Ectodermal cell (in vitro differentiated cells): ENCODE data around the gene EML6.
"Not testable (repeated sequence)": the region's sequence is repeated elsewhere in the genome, so short reads cannot be mapped to it uniquely, and the experiment has no call there.

Source experiments
- H3K27ac ChIP-seq: 2 replicates; pipeline ENCODE4 v1.7.0; 2013; ENCODE audit warnings: mild to moderate bottlenecking, low read depth, low read length; ENCODE audit not compliant: insufficient read depth, poor library complexity, severe bottlenecking
- H3K27me3 ChIP-seq: 2 replicates; pipeline ENCODE4 v1.7.0; 2013; ENCODE audit warnings: mild to moderate bottlenecking, low read length; ENCODE audit not compliant: insufficient read depth, control insufficient read depth, poor library complexity, severe bottlenecking
- H3K36me3 ChIP-seq: one replicate; pipeline ENCODE4 v1.7.0; 2013; ENCODE audit warnings: low read length; ENCODE audit not compliant: control insufficient read depth, insufficient read depth
- H3K4me1 ChIP-seq: one replicate; pipeline ENCODE4 v1.7.0; 2013; ENCODE audit warnings: low read length; ENCODE audit not compliant: control insufficient read depth, insufficient read depth
- H3K4me3 ChIP-seq: 2 replicates; pipeline ENCODE4 v1.7.0; 2013; ENCODE audit warnings: low read depth, low read length, control low read depth; ENCODE audit not compliant: insufficient read depth
- H3K9me3 ChIP-seq: 2 replicates; pipeline ENCODE4 v1.7.0; 2013; ENCODE audit warnings: mild to moderate bottlenecking, low read length, moderate library complexity; ENCODE audit not compliant: control insufficient read depth
- WGBS, 2 experiments: methylation state at CpG; one replicate each; pipeline ENCODE4 v1.1.7; 2013; ENCODE audit warnings: missing lambda C conversion rate in 2 of 2; 5-methylcytosine and 5-hydroxymethylcytosine counted together

EML6 gene

GRCh38 chr2:54836477-54836876, 113.0 kb downstream of the EML6 start:
- Histone ChIP-seq H3K27ac (no peak overlapping the region), H3K4me3 (no peak overlapping the region), H3K9me3 (no peaks in the 10 kb centered on the region), H3K27me3 (no peaks in the 10 kb centered on the region), H3K36me3 (no peaks in the 10 kb centered on the region), H3K4me1 (peaks cover 4% of the 10 kb centered on the region)
- 63 to 66% methylated on average over 4 of the region's 4 CpGs for WGBS, 2 experiments

GRCh38 chr2:54838585-54839035, 115.1 kb downstream of the EML6 start:
- 38 to 41% methylated on average over 4 of the region's 4 CpGs for WGBS, 2 experiments
- H3K9me3 ChIP-seq, result no peaks in the 10 kb centered on the region
- H3K27me3 ChIP-seq, result no peaks in the 10 kb centered on the region
- H3K4me3 ChIP-seq, result no peak overlapping the region
- peaks cover 4% of the 10 kb centered on the region for H3K4me1 ChIP-seq
- H3K27ac ChIP-seq, result no peak overlapping the region
- H3K36me3 ChIP-seq, result no peaks in the 10 kb centered on the region

GRCh38 chr2:54839461-54840255, 116.2 kb downstream of the EML6 start:
- Histone ChIP-seq H3K4me3 (no peak overlapping the region), H3K36me3 (no peaks in the 10 kb centered on the region), H3K4me1 (peaks cover 4% of the 10 kb centered on the region), H3K27me3 (no peaks in the 10 kb centered on the region), H3K9me3 (no peaks in the 10 kb centered on the region), H3K27ac (no peak overlapping the region)
- WGBS, 2 experiments, result 68 to 72% methylated on average over 5 of the region's 6 CpGs

- H3K36me3 ChIP-seq, result no peaks in the 10 kb centered on the region
- H3K9me3 ChIP-seq, result no peaks in the 10 kb centered on the region
- peaks cover 4% of the 10 kb centered on the region for H3K4me1 ChIP-seq
- no peak overlapping the region for H3K27ac ChIP-seq
- H3K4me3 ChIP-seq, result no peak overlapping the region
- H3K27me3 ChIP-seq, result no peaks in the 10 kb centered on the region
- 87 to 90% methylated on average over 5 to 7 of the region's 7 CpGs for whole genome bisulfite sequencing, 2 experiments
These were observed 117.4 kb downstream of the EML6 start for GRCh38 chr2:54840559-54841468.

GRCh38 chr2:54841500-54841899, 118.0 kb downstream of the EML6 start:
- not testable (repeated sequence) for H3K4me1 ChIP-seq, H3K27ac ChIP-seq, H3K9me3 ChIP-seq, H3K4me3 ChIP-seq, H3K27me3 ChIP-seq, H3K36me3 ChIP-seq
- WGBS, 2 experiments, result 88 to 89% methylated on average over 10 of the region's 10 CpGs

GRCh38 chr2:54845094-54845493, 121.6 kb downstream of the EML6 start:
- Histone ChIP-seq H3K27ac (no peak overlapping the region), H3K9me3 (no peaks in the 10 kb centered on the region)
- 72 to 76% methylated on average over 5 of the region's 5 CpGs for WGBS, 2 experiments

GRCh38 chr2:54845514-54845913, 122.1 kb downstream of the EML6 start:
- 80 to 89% methylated on average over 2 of the region's 2 CpGs for WGBS, 2 experiments
- Histone ChIP-seq H3K36me3 (no peaks in the 10 kb centered on the region), H3K9me3 (no peaks in the 10 kb centered on the region), H3K27ac (no peak overlapping the region), H3K4me1 (peaks cover 4% of the 10 kb centered on the region), H3K4me3 (no peak overlapping the region), H3K27me3 (no peaks in the 10 kb centered on the region)

More at GRCh38 chr2:54845094-54845493, 121.6 kb downstream of the EML6 start:
- H3K4me1 ChIP-seq, result peaks cover 4% of the 10 kb centered on the region
- no peaks in the 10 kb centered on the region for H3K36me3 ChIP-seq
- H3K27me3 ChIP-seq, result no peaks in the 10 kb centered on the region
- H3K4me3 ChIP-seq, result no peak overlapping the region

- no peak overlapping the region for H3K27ac ChIP-seq
These were observed 127.0 kb downstream of the EML6 start for GRCh38 chr2:54850171-54851122.

GRCh38 chr2:54853616-54854310, 130.3 kb downstream of the EML6 start:
- H3K27me3 ChIP-seq, result no peaks in the 10 kb centered on the region
- H3K36me3 ChIP-seq, result no peaks in the 10 kb centered on the region
- H3K27ac ChIP-seq, result no peak overlapping the region
- no peaks in the 10 kb centered on the region for H3K4me1 ChIP-seq
- H3K9me3 ChIP-seq, result no peaks in the 10 kb centered on the region
- no peak overlapping the region for H3K4me3 ChIP-seq
- WGBS, 2 experiments, result 98 to 100% methylated on average over 3 to 5 of the region's 5 CpGs

More at GRCh38 chr2:54850171-54851122, 127.0 kb downstream of the EML6 start:
- Histone ChIP-seq H3K9me3 (no peaks in the 10 kb centered on the region), H3K4me3 (no peak overlapping the region), H3K36me3 (no peaks in the 10 kb centered on the region), H3K4me1 (no peaks in the 10 kb centered on the region), H3K27me3 (no peaks in the 10 kb centered on the region)
- 97% methylated on average over 8 of the region's 8 CpGs for WGBS, 2 experiments
